Left colon (tissue), 2 donors: ENCODE measurements around the gene SORCS3. TPM values are rescaled to one million over a fixed set of nuclear protein-coding genes. Genes with fewer than 3 reads are reported as not detected.
"Not testable (repeated sequence)": the region's sequence is repeated elsewhere in the genome, so short reads cannot be mapped to it uniquely, and the experiment has no call there.

Experiments used
- ATAC-seq: fragments of 200-7000 bp; cut with Tn5 transposase; one replicate; pipeline ENCODE4 v1.9.1; 2020; ENCODE audit warnings: mild to moderate bottlenecking, moderate library complexity
- DNase-seq, 2 donors: peaks; one replicate each; pipeline ENCODE4 v3.0.0-alpha.2; 2020
- intact Hi-C, 2 donors: fragments of 100-400 bp; cut with DNase I in 1 of 2; cut with micrococcal nuclease in 1 of 2; formaldehyde crosslinking; loops; one replicate each; pipeline versions ENCODE4 v1.11.2 to v1.14.0; 2022; cut with DNase I, micrococcal nuclease
- total RNA-seq, 2 donors: library from RNA; stranded (reverse); fragmentation: NEBNext Ultra II Directional; extraction: Animal tissue kit (Norgen Biotek cat#: 25700); gene quantifications; one replicate each; pipeline ENCODE4 v1.2.1, GENCODE V29; 2021
- donor health status: DM: no; HTN: no; CAD: no.
- donor health status: DM: yes; HTN: yes; CAD: no.

SORCS3 gene
- total RNA-seq, 2 donors from 2014 or later: 0.22 TPM; not detected in 1

GRCh38 chr10:104681485-104681884 is 40.4 kb downstream of the SORCS3 start:
- intact Hi-C loops: no loop called here
- ATAC-seq: no peak

GRCh38 chr10:104683567-104683966 is 42.5 kb downstream of the SORCS3 start:
- intact Hi-C loops: no loop called here
- DNase-seq (no peak), ATAC-seq (no peak)

More at GRCh38 chr10:104681485-104681884, 40.4 kb downstream of the SORCS3 start:
- no peak for DNase-seq

GRCh38 chr10:104686829-104687228 is 45.7 kb downstream of the SORCS3 start:
- no peak for DNase-seq
- intact Hi-C loops: no loop called here
- no peak for ATAC-seq

GRCh38 chr10:104688251-104689042 is 47.4 kb downstream of the SORCS3 start:
- DNase-seq (no peak), ATAC-seq (no peak)
- intact Hi-C loops: no loop called here

GRCh38 chr10:104689105-104689504 is 48.0 kb downstream of the SORCS3 start:
- intact Hi-C loops: no loop called here
- ATAC-seq: no peak
- DNase-seq: no peak

- no peak for ATAC-seq
- intact Hi-C loops: no loop called here
- no peak for DNase-seq
Measured at GRCh38 chr10:104689547-104689946, 48.5 kb downstream of the SORCS3 start.

- DNase-seq (no peak), ATAC-seq (no peak)
- intact Hi-C loops: no loop called here
Measured at GRCh38 chr10:104690101-104690500, 49.0 kb downstream of the SORCS3 start.

- DNase-seq (no peak), ATAC-seq (no peak)
- intact Hi-C loops: no loop called here
Measured at GRCh38 chr10:104690959-104691358, 49.9 kb downstream of the SORCS3 start.

GRCh38 chr10:104694074-104694473 is 53.0 kb downstream of the SORCS3 start:
- no peak for DNase-seq
- ATAC-seq: no peak
- intact Hi-C loops: no loop called here

GRCh38 chr10:104703262-104703661 is 62.2 kb downstream of the SORCS3 start:
- ATAC-seq, DNase-seq, intact Hi-C loops: not testable (repeated sequence)

GRCh38 chr10:104706886-104707285 is 65.8 kb downstream of the SORCS3 start:
- intact Hi-C loops: no loop called here
- no peak for ATAC-seq

GRCh38 chr10:104707602-104708459 is 66.7 kb downstream of the SORCS3 start:
- DNase-seq (no peak), ATAC-seq (no peak)
- intact Hi-C loops: no loop called here

More at GRCh38 chr10:104706886-104707285, 65.8 kb downstream of the SORCS3 start:
- no peak for DNase-seq

GRCh38 chr10:104711302-104711721 is 70.2 kb downstream of the SORCS3 start:
- ATAC-seq (no peak), DNase-seq (no peak)
- intact Hi-C loops: no loop called here

GRCh38 chr10:104730593-104730992 is 89.5 kb downstream of the SORCS3 start:
- ATAC-seq, DNase-seq, intact Hi-C loops: not testable (repeated sequence)

- intact Hi-C loops: no loop called here
- no peak for ATAC-seq
- DNase-seq: no peak
Measured at GRCh38 chr10:104731192-104731591, 90.1 kb downstream of the SORCS3 start.

GRCh38 chr10:104732222-104732621 is 91.1 kb downstream of the SORCS3 start:
- no peak for DNase-seq
- ATAC-seq: no peak
- intact Hi-C loops: no loop called here

- DNase-seq (no peak), ATAC-seq (no peak)
- intact Hi-C loops: no loop called here
Measured at GRCh38 chr10:104734433-104734832, 93.3 kb downstream of the SORCS3 start.

- intact Hi-C loops: no loop called here
- DNase-seq (no peak), ATAC-seq (no peak)
Measured at GRCh38 chr10:104735036-104735756, 94.1 kb downstream of the SORCS3 start.

GRCh38 chr10:104735757-104736391 is 94.8 kb downstream of the SORCS3 start:
- intact Hi-C loops: no loop called here
- DNase-seq (no peak), ATAC-seq (no peak)
